ENCODE measurements around the gene FCF1. TPM values are rescaled to one million over a fixed set of nuclear protein-coding genes. Genes with fewer than 3 reads are reported as not detected.
A peak's percentile ranks its signal among the peaks of the same experiment; 100 is the strongest.

Gene FCF1
- total RNA-seq, 1 donor from 2014 or later = 23.7 TPM

DNA sequence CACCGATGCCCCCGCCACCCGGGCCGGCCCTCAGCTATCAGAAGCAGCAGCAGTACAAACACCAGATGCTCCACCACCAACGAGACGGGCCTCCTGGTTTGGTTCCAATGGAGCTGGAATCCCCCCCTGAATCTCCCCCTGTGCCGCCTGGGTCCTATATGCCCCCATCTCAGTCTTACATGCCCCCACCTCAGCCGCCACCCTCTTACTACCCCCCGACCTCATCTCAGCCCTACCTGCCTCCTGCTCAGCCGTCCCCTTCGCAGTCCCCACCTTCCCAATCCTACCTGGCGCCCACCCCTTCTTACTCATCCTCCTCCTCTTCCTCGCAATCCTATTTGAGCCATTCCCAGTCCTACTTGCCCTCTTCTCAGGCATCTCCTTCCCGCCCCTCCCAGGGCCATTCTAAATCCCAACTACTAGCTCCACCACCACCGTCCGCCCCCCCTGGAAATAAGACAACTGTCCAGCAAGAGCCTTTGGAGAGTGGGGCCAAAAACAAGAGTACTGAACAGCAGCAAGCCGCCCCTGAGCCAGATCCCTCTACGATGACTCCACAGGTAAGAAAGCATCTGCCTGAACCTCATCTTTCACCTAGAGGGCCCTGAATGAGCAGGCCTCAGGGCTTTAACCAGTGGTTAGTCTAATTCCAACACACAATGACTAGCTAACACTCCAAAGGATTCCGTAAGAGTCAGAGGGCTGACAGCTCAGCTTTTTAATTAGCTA lies 51.0 kb downstream of the FCF1 start:
- peak; percentile 29 for DNase-seq (ENCODE audit: low read depth)

DNA sequence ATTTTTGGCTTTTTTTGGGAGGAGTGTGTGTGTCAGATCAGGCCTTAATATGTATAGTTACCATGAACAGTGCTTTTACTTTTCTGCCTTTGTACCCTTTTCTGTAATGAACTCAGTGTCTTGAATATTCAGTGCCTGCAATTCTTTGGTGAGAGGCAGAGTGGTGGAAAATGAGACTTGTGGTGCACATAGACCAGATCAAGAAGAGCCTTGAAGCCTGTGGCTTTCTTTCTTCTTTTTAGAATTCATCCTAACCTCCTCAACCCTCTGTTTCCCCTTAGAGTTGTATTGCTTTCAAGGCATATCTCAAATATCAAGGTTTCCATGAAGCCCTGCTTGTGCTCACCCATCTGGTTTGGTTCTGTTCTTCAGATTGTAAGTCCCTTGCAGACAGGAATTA lies 52.8 kb downstream of the FCF1 start:
- no peak for DNase-seq (ENCODE audit: low read depth)

DNA sequence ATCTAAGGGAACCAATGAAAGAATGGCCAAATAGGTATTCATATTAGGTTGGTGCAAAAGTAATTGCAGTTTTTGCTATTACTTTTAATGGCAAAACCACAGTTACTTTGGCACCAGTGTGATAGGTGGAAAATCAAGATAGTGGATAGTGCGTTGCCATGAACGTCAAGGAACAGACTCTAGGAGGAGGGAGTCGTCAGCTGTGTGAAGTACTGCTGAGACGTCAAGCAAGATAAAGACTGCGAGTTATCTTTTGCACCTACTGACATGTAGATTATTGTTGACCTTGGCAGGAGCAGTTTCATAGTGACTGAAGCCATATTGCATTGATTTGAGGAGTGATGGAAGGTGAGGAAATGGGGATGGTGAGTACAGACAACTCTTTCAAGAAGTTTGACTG lies 58.5 kb downstream of the FCF1 start:
- no peak for DNase-seq (ENCODE audit: low read depth)

DNA sequence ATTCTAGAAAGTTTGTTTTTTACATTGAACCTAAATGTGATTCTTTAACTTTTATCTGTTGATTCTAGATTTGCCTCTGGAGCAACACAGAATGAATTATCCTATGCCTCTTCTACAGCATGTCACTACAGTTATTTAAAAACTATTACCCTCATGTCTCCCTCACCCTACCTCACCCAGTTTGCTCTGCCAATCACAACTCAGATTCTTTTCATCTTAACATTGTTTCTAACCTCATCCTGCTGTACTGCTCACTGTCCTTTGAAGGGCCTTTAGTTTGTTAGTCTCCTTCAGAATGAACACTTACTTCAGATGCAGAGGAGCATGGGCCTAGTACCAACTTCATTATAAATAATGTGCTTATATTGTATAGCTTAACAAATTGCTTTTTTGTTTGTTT lies 71.7 kb downstream of the FCF1 start:
- peak; percentile 79 for DNase-seq (ENCODE audit: low read depth)

DNA sequence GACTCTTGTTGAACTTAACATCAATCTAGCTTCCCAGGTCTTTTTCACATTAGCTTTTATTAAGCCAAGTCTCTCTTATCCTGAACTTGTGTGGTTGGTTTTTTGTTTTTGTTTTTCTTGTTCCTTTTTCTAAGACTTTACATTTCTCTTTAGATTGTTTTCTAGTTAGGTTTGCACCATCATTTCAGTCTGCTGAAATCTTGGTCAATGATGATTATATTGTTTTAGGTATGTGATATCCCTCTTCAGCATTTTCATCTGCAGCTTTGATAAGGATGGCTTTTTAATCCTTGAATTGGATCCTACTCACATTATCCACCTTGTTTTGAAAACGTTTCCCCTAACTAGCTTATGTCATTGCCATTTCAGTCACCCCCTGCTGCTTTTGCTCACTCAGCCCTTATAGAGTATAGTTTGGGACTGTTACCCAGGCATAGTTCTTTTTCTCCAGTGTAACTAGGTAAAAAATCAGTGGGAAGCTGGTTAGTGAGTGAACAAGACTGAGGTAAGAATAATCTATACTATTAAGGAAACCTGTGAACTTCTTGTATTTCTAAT lies 72.2 kb downstream of the FCF1 start:
- no peak for DNase-seq (ENCODE audit: low read depth)

DNA sequence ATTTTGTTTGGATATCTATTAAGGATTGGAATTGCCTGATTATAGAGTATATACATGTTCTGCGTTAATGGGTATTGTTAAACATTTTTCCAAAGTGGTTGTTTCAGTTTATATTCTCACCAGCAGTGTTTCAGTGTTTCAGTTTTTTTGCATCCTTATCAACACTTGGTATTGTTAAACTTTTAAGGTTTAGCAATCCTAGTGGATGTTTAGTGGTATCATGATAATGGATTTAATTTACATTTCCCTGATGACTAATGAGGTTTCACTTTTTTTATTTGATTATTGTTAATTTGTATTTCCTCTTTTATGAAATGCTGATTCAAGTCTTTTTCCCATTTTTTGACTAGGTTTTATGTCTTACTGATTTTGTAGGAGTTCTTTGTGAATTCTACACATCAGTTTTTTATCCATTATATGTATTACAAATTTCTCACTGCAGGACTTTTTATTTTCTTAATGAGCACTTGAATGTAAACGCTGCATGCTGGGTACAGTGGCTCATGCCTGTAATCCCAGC lies 73.9 kb downstream of the FCF1 start:
- DNase-seq (ENCODE audit: low read depth) = no peak

Other genes with a start within 250 kb of the FCF1 start
- gene NPC2, start 219.8 kb upstream of the FCF1 start, total RNA-seq = 658 and 898 TPM in 2 replicates
- gene ISCA2, start 219.4 kb upstream of the FCF1 start, total RNA-seq = 14.6 and 27.0 TPM in 2 replicates
- 16.5 and 18.6 TPM in 2 replicates for gene LTBP2, start 100.9 kb upstream of the FCF1 start, total RNA-seq
- gene AREL1, start 64 bp upstream of the FCF1 start, total RNA-seq = 26.6 and 31.4 TPM in 2 replicates
- 28.3 and 29.8 TPM in 2 replicates for gene YLPM1, start 50.2 kb downstream of the FCF1 start, total RNA-seq
- not detected in 2 replicates for gene PROX2, start 163.0 kb downstream of the FCF1 start, total RNA-seq
- gene DLST, start 168.8 kb downstream of the FCF1 start, total RNA-seq = 38.7 and 39.3 TPM in 2 replicates
- gene RPS6KL1, start 210.1 kb downstream of the FCF1 start, total RNA-seq = 17.1 and 23.6 TPM in 2 replicates
- 12.0 and 19.8 TPM in 2 replicates for gene PGF, start 242.5 kb downstream of the FCF1 start, total RNA-seq

Data from myocyte (in vitro differentiated cells).